H9 (cell line): ENCODE data around the gene PCMT1. TPM values are rescaled to one million over a fixed set of nuclear protein-coding genes. Genes with fewer than 3 reads are reported as not detected.
A peak's percentile ranks its signal among the peaks of the same experiment; 100 is the strongest.

Experiments used
- DNase-seq: peaks from one replicate; pipeline ENCODE4 v3.0.0-alpha.2; 2017
- H2AFZ ChIP-seq: one replicate; pipeline ENCODE4 v1.6.1; 2013; ENCODE audit warnings: mild to moderate bottlenecking, low read length, control low read depth, moderate library complexity
- H2AK5ac ChIP-seq: 2 replicates; pipeline ENCODE4 v1.6.1; 2013; ENCODE audit warnings: low read length, control low read depth, mixed read lengths; ENCODE audit not compliant: insufficient read length
- H2BK120ac ChIP-seq: one replicate; pipeline ENCODE4 v1.6.1; 2013; ENCODE audit warnings: low read depth, mild to moderate bottlenecking, low read length, control low read depth, inconsistent platforms; ENCODE audit not compliant: poor library complexity, severe bottlenecking
- H2BK12ac ChIP-seq: 2 replicates; pipeline ENCODE4 v1.6.1; 2013; ENCODE audit warnings: low read length, control low read depth, mixed read lengths, low read depth; ENCODE audit not compliant: insufficient read length
- H2BK15ac ChIP-seq: 2 replicates; pipeline ENCODE4 v1.6.1; 2013; ENCODE audit warnings: low read depth, low read length, control low read depth
- H2BK20ac ChIP-seq: one replicate; pipeline ENCODE4 v1.6.1; 2013; ENCODE audit warnings: low read depth, mild to moderate bottlenecking, low read length, control low read depth, inconsistent platforms; ENCODE audit not compliant: poor library complexity, severe bottlenecking
- H2BK5ac ChIP-seq: 2 replicates; pipeline ENCODE4 v1.6.1; 2013; ENCODE audit warnings: low read length, control low read depth, mixed read lengths; ENCODE audit not compliant: insufficient read length
- H3K14ac ChIP-seq: 2 replicates; pipeline ENCODE4 v1.6.1; 2013; ENCODE audit warnings: low read length, control low read depth; ENCODE audit not compliant: insufficient read depth
- H3K18ac ChIP-seq: 2 replicates; pipeline ENCODE4 v1.6.1; 2013; ENCODE audit warnings: low read depth, mild to moderate bottlenecking, mixed read lengths, low read length, control low read depth; ENCODE audit not compliant: insufficient read length
- H3K23ac ChIP-seq: 2 replicates; pipeline ENCODE4 v1.6.1; 2013; ENCODE audit warnings: low read length, control low read depth, mixed read lengths, low read depth; ENCODE audit not compliant: insufficient read length
- H3K23me2 ChIP-seq: 2 replicates; pipeline ENCODE4 v1.6.1; 2013; ENCODE audit warnings: low read depth, mild to moderate bottlenecking, mixed read lengths, low read length, control low read depth; ENCODE audit not compliant: insufficient read length, poor library complexity, severe bottlenecking
- H3K27ac ChIP-seq: 2 replicates; pipeline ENCODE4 v1.5.1; 2013; ENCODE audit warnings: low read length, control low read depth, mixed read lengths, low read depth; ENCODE audit not compliant: insufficient read length
- H3K27me3 ChIP-seq: 2 replicates; pipeline ENCODE4 v1.6.1; 2013; ENCODE audit warnings: low read length, control low read depth, inconsistent platforms; ENCODE audit not compliant: insufficient read depth
- H3K4ac ChIP-seq: 2 replicates; pipeline ENCODE4 v1.6.1; 2013; ENCODE audit warnings: low read depth, mild to moderate bottlenecking, control low read depth, inconsistent platforms, low read length, moderate library complexity
- H3K4me1 ChIP-seq: 2 replicates; pipeline ENCODE4 v1.6.1; 2013; ENCODE audit warnings: low read length, control low read depth, inconsistent platforms; ENCODE audit not compliant: insufficient read depth
- H3K4me2 ChIP-seq: 2 replicates; pipeline ENCODE4 v1.6.1; 2013; ENCODE audit warnings: low read length, control low read depth, mixed read lengths; ENCODE audit not compliant: insufficient read length, insufficient read depth
- H3K56ac ChIP-seq: 2 replicates; pipeline ENCODE4 v1.6.1; 2013; ENCODE audit warnings: low read depth, mild to moderate bottlenecking, mixed read lengths, low read length, control low read depth; ENCODE audit not compliant: insufficient read length
- H3K79me1 ChIP-seq: 2 replicates; pipeline ENCODE4 v1.6.1; 2013; ENCODE audit warnings: low read depth, mild to moderate bottlenecking, moderate library complexity, low read length, control low read depth, inconsistent platforms; ENCODE audit not compliant: insufficient read depth, poor library complexity, severe bottlenecking
- H3K79me2 ChIP-seq: 2 replicates; pipeline ENCODE4 v1.6.1; 2013; ENCODE audit warnings: low read length, control low read depth, inconsistent platforms; ENCODE audit not compliant: insufficient read depth
- H3K9ac ChIP-seq: 2 replicates; pipeline ENCODE4 v1.6.1; 2013; ENCODE audit warnings: low read length, control low read depth, mixed read lengths; ENCODE audit not compliant: insufficient read length; ENCODE audit errors: extremely low read depth
- H3K9me3 ChIP-seq: one replicate; pipeline ENCODE4 v1.6.1; 2013; ENCODE audit warnings: low read depth, low read length, inconsistent platforms; ENCODE audit not compliant: control insufficient read depth
- H3T11ph ChIP-seq: one replicate; pipeline ENCODE4 v1.6.1; 2013; ENCODE audit warnings: mild to moderate bottlenecking, low read length, control low read depth, inconsistent platforms
- H4K20me1 ChIP-seq: one replicate; pipeline ENCODE4 v1.6.1; 2013; ENCODE audit not compliant: control insufficient read depth, insufficient read length, insufficient read depth
- H4K5ac ChIP-seq: 2 replicates; pipeline ENCODE4 v1.6.1; 2013; ENCODE audit warnings: low read depth, mild to moderate bottlenecking, mixed read lengths, low read length, control low read depth; ENCODE audit not compliant: insufficient read length
- H4K8ac ChIP-seq: replicated peaks from 2 replicates; pipeline ENCODE4 v1.6.1; 2013; ENCODE audit warnings: low read length, control low read depth, mixed read lengths, low read depth; ENCODE audit not compliant: insufficient read length
- H4K91ac ChIP-seq: 2 replicates; pipeline ENCODE4 v1.6.1; 2013; ENCODE audit warnings: low read depth, mild to moderate bottlenecking, moderate library complexity, mixed read lengths, low read length, control low read depth; ENCODE audit not compliant: insufficient read length
- H3K27ac Mint-ChIP-seq, 3 experiments: 2 replicates in 2 of 3; 3 replicates in 1 of 3; pipeline ENCODE4 v1.8.0; 2020 to 2021; ENCODE audit warnings: mixed read lengths in 3 of 3, mild to moderate bottlenecking in 1 of 3, moderate library complexity in 1 of 3
- H3K27me3 Mint-ChIP-seq: 2 replicates; pipeline ENCODE4 v1.8.0; 2021; ENCODE audit warnings: low read depth, mild to moderate bottlenecking, moderate library complexity, mixed read lengths
- H3K36me3 Mint-ChIP-seq, 3 experiments: 2 replicates in 2 of 3; 3 replicates in 1 of 3; pipeline ENCODE4 v1.8.0; 2020 to 2021; ENCODE audit warnings: low read depth in 3 of 3, mixed read lengths in 3 of 3; ENCODE audit not compliant: insufficient read depth in 1 of 3
- H3K4me1 Mint-ChIP-seq, 2 experiments: 2 replicates each; pipeline ENCODE4 v1.8.0; 2020; ENCODE audit warnings: mixed read lengths in 2 of 2
- H3K4me3 Mint-ChIP-seq, 2 experiments: 2 replicates in 1 of 2; 3 replicates in 1 of 2; pipeline ENCODE4 v1.8.0; 2020 to 2021; ENCODE audit warnings: mild to moderate bottlenecking in 2 of 2, mixed read lengths in 2 of 2, moderate library complexity in 1 of 2
- H3K9me3 Mint-ChIP-seq, 2 experiments: 2 replicates in 1 of 2; 3 replicates in 1 of 2; pipeline ENCODE4 v1.8.0; 2020; ENCODE audit warnings: mild to moderate bottlenecking in 2 of 2, mixed read lengths in 2 of 2, moderate library complexity in 1 of 2
- WGBS: extraction: QIAGEN DNeasy Blood & Tissue Kit; methylation state at CpG from one replicate; pipeline ENCODE4 v1.1.7; 2013; ENCODE audit warnings: missing lambda C conversion rate, low lambda C conversion rate, mixed read lengths; ENCODE audit not compliant: insufficient read length; ENCODE audit errors: extremely low coverage; 5-methylcytosine and 5-hydroxymethylcytosine counted together
- total RNA-seq: library from RNA; stranded (reverse); gene quantifications from 2 replicates; pipeline ENCODE4 v1.2.1, GENCODE V29; 2021
- TF ChIP-seq, protein P1 (sequence below): fragments of 200-600 bp; sonication (generic); conservative IDR thresholded peaks from 3 replicates; pipeline ENCODE4 v1.8.0; 2021; ENCODE audit warnings: antibody characterized with exemption, mild to moderate bottlenecking

PCMT1 gene
- total RNA-seq, 1 experiment from 2014 or later = 98.3 TPM

DNA sequence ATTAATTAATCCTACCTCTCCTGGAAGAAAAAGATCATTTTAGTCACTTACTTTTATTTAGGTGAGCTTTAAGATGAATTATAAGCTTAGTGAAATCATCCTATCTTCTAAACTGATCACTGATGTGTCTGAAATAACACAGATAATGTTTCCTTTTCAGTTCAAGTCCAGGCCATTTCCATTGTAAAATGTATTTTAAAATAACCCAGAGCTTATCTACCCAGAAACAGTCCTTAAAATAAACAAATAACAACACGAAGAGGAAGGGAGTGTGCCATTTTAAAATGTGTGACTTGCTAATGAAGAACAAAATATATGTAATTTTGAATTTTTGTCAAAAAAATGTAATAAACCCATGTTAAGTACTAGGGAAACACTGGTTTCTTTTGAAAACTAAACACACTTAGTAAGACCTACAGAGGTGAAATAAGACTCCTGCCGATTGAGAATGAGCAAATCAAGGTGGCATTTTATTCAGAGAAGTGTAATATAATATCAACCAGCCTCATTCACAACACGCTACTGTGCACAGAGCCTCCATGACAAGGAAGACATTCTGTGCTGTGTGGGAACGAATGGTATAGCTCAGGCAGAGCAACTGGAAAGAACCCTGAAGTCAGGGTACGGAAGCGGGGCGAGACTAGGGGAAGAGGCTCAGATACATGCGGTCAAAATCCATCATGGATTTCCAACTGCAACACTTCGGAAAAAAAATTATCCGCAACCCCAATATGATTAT lies 106.9 kb downstream of the PCMT1 start:
- TF ChIP-seq, protein P1, sequence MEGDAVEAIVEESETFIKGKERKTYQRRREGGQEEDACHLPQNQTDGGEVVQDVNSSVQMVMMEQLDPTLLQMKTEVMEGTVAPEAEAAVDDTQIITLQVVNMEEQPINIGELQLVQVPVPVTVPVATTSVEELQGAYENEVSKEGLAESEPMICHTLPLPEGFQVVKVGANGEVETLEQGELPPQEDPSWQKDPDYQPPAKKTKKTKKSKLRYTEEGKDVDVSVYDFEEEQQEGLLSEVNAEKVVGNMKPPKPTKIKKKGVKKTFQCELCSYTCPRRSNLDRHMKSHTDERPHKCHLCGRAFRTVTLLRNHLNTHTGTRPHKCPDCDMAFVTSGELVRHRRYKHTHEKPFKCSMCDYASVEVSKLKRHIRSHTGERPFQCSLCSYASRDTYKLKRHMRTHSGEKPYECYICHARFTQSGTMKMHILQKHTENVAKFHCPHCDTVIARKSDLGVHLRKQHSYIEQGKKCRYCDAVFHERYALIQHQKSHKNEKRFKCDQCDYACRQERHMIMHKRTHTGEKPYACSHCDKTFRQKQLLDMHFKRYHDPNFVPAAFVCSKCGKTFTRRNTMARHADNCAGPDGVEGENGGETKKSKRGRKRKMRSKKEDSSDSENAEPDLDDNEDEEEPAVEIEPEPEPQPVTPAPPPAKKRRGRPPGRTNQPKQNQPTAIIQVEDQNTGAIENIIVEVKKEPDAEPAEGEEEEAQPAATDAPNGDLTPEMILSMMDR = no peak
- Histone ChIP-seq H2BK5ac (no peak overlapping the region), H4K20me1 (peaks cover 3% of the 10 kb centered on the region), H3K23ac (no peak overlapping the region), H2AFZ (no peak overlapping the region), H4K91ac (no peak overlapping the region), H3K27ac (no peak overlapping the region), H4K5ac (no peak overlapping the region), H3K4ac (no peak overlapping the region), H3K18ac (no peak overlapping the region), H3K79me1 (no peaks in the 10 kb centered on the region), H3K9ac (no peak overlapping the region), H3K14ac (no peak overlapping the region), H2BK120ac (no peak overlapping the region), H2BK12ac (no peak overlapping the region), H2BK20ac (no peak overlapping the region), H2BK15ac (no peak overlapping the region), H2AK5ac (no peak overlapping the region), H3K4me1 (no peaks in the 10 kb centered on the region; the same call in 1 of the 2 replicates), H3K56ac (no peak overlapping the region), H3T11ph (no peak overlapping the region), H3K23me2 (no peaks in the 10 kb centered on the region), H4K8ac (no peak overlapping the region), H3K4me2 (no peak overlapping the region), H3K27me3 (no peaks in the 10 kb centered on the region), H3K9me3 (no peaks in the 10 kb centered on the region), H3K79me2 (no peaks in the 10 kb centered on the region)
- Mint-ChIP-seq H3K9me3 (no peaks in the 10 kb centered on the region), H3K4me1 (peaks cover 46 to 47% of the 10 kb centered on the region in 2 experiments), H3K4me3 (no peak overlapping the region), H3K36me3 (no peaks in the 10 kb centered on the region; a peak in 1 of 7 replicates), H3K27ac (peak overlapping the region in 1 of 3 experiments; percentile 84; a peak in 1 of 7 replicates), H3K27me3 (peaks cover 3% of the 10 kb centered on the region)
- WGBS = no CpG with 5 or more reads among the region's 10 CpGs
- no peak for DNase-seq
